ENCODE data around the gene INS. TPM values are rescaled to one million over a fixed set of nuclear protein-coding genes. Genes with fewer than 3 reads are reported as not detected.

The INS gene
- total RNA-seq, 4 donors from 2014 or later, result not detected

DNA sequence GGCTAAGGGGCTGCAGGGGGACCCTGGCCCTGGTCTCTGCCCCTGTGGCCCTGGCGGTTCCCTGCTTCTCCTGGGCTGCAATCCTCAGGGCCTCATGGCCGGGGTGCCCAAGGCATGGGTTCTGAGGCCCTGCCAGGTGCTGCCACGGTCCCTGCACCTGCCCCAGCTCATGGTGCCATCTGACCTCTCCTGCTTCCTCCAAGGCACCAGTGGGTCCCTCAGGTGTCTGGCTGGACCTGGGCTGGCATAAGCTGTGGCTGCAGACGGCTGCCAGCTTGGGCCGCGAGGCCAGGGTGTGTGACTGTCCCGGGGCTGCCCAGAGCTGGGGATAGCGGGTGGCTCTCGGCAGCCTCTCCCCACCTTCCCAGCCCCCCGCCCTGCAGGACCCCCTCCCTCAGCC is 2.0 kb downstream of the INS start:
- TF ChIP-seq, protein P1, sequence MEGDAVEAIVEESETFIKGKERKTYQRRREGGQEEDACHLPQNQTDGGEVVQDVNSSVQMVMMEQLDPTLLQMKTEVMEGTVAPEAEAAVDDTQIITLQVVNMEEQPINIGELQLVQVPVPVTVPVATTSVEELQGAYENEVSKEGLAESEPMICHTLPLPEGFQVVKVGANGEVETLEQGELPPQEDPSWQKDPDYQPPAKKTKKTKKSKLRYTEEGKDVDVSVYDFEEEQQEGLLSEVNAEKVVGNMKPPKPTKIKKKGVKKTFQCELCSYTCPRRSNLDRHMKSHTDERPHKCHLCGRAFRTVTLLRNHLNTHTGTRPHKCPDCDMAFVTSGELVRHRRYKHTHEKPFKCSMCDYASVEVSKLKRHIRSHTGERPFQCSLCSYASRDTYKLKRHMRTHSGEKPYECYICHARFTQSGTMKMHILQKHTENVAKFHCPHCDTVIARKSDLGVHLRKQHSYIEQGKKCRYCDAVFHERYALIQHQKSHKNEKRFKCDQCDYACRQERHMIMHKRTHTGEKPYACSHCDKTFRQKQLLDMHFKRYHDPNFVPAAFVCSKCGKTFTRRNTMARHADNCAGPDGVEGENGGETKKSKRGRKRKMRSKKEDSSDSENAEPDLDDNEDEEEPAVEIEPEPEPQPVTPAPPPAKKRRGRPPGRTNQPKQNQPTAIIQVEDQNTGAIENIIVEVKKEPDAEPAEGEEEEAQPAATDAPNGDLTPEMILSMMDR (IDR thresholded peaks at IDR 0.05), result no peak
- TF ChIP-seq POLR2A (IDR thresholded peaks at IDR 0.05), result no peak
- H3K27ac ChIP-seq, result peak overlapping the region in 1 of 3 donors; percentile 24
- DNase-seq, result peak; percentile 59 to 63
- H3K9me3 ChIP-seq, result no peaks in the 10 kb centered on the region
- 52 to 65% methylated on average over 5 to 8 of the region's 10 CpGs for WGBS, 2 donors
- intact Hi-C loops (cut with DNase I), result loop anchor here (10.0 kb wide), 1 partner anchor 324 kb away; the partner anchor contains the start of genes SYT8 and TNNI2
- no peaks in the 10 kb centered on the region for H3K36me3 ChIP-seq
- H3K27me3 ChIP-seq, result no peaks in the 10 kb centered on the region
- peaks cover 16% of the 10 kb centered on the region in 2 donors for H3K4me1 ChIP-seq
- no peak overlapping the region for H3K4me3 ChIP-seq (replicated peaks in 1 of 3)

- Histone ChIP-seq H3K27me3 (no peaks in the 10 kb centered on the region), H3K36me3 (no peaks in the 10 kb centered on the region), H3K4me1 (peaks cover 16% of the 10 kb centered on the region in 2 donors), H3K4me3 (replicated peaks in 1 of 3) (no peak overlapping the region), H3K27ac (no peak overlapping the region), H3K9me3 (no peaks in the 10 kb centered on the region)
- no peak for DNase-seq
- TF ChIP-seq POLR2A (IDR thresholded peaks at IDR 0.05), result no peak
- TF ChIP-seq, protein P1 (IDR thresholded peaks at IDR 0.05), result no peak
- intact Hi-C loops (cut with DNase I), result loop anchor here (10.0 kb wide), 1 partner anchor 324 kb away; the partner anchor contains the start of genes SYT8 and TNNI2
- 60 to 87% methylated on average over 1 to 4 of the region's 13 CpGs for WGBS, 2 donors
These were observed 2.7 kb downstream of the INS start for GRCh38 chr11:2158296-2158737.

- H3K36me3 ChIP-seq, result no peaks in the 10 kb centered on the region
- intact Hi-C loops (cut with DNase I), result loop anchor here (10.0 kb wide), 1 partner anchor 323 kb away; the partner anchor contains the start of genes SYT8 and TNNI2
- DNase-seq, result no peak
- H3K27ac ChIP-seq, result no peak overlapping the region
- 67 to 78% methylated on average over 9 to 18 of the region's 18 CpGs for WGBS, 2 donors
- no peak overlapping the region for H3K4me3 ChIP-seq (replicated peaks in 1 of 3)
- H3K27me3 ChIP-seq, result no peaks in the 10 kb centered on the region
- no peaks in the 10 kb centered on the region for H3K9me3 ChIP-seq
- no peak for TF ChIP-seq POLR2A (IDR thresholded peaks at IDR 0.05)
- TF ChIP-seq, protein P1 (IDR thresholded peaks at IDR 0.05), result no peak
- peaks cover 16% of the 10 kb centered on the region in 2 donors for H3K4me1 ChIP-seq
These were observed 3.5 kb downstream of the INS start for GRCh38 chr11:2157294-2158040.

- DNase-seq, result peak; percentile 72 to 73
- H3K9me3 ChIP-seq, result no peaks in the 10 kb centered on the region
- intact Hi-C loops (cut with DNase I), result loop anchor here (10.0 kb wide), 1 partner anchor 322 kb away; the partner anchor contains the start of genes SYT8 and TNNI2
- no peaks in the 10 kb centered on the region for H3K27me3 ChIP-seq
- H3K36me3 ChIP-seq, result no peaks in the 10 kb centered on the region
- H3K4me3 ChIP-seq (replicated peaks in 1 of 3), result no peak overlapping the region
- H3K4me1 ChIP-seq, result peaks cover 16 to 19% of the 10 kb centered on the region in 2 donors
- 33 to 34% methylated on average over 8 to 12 of the region's 19 CpGs for WGBS, 2 donors
- no peak for TF ChIP-seq POLR2A (IDR thresholded peaks at IDR 0.05)
- TF ChIP-seq, protein P1 (IDR thresholded peaks at IDR 0.05), result peak; percentile 16 to 85 (median 60)
- no peak overlapping the region for H3K27ac ChIP-seq
These were observed 4.4 kb downstream of the INS start for GRCh38 chr11:2156416-2157182.

Measured in thyroid gland (tissue), 4 donors.